Muscle layer of colon (tissue), 2 donors: ENCODE data around the gene SF3A2.

Experiments used
- H3K27ac ChIP-seq: one replicate; pipeline ENCODE4 v1.7.0; 2013; ENCODE audit warnings: low read depth, mild to moderate bottlenecking, low read length, moderate library complexity
- H3K27me3 ChIP-seq, 2 donors: one replicate each; pipeline ENCODE4 v1.7.0; 2013; ENCODE audit warnings: low read length in 2 of 2, mild to moderate bottlenecking in 2 of 2; ENCODE audit not compliant: insufficient read depth in 2 of 2, control insufficient read depth in 1 of 2
- H3K36me3 ChIP-seq: one replicate; pipeline ENCODE4 v1.7.0; 2013; ENCODE audit warnings: mild to moderate bottlenecking, low read length; ENCODE audit not compliant: insufficient read depth
- H3K4me1 ChIP-seq: one replicate; pipeline ENCODE4 v1.7.0; 2013; ENCODE audit warnings: mild to moderate bottlenecking, low read length; ENCODE audit not compliant: insufficient read depth
- H3K4me3 ChIP-seq, 2 donors: one replicate each; pipeline ENCODE4 v1.7.0; 2013; ENCODE audit warnings: low read length in 2 of 2, low read depth in 1 of 2, mild to moderate bottlenecking in 1 of 2, moderate library complexity in 1 of 2
- H3K9ac ChIP-seq: one replicate; pipeline ENCODE4 v1.7.0; 2013; ENCODE audit warnings: low read length
- H3K9me3 ChIP-seq: one replicate; pipeline ENCODE4 v1.7.0; 2013; ENCODE audit warnings: mild to moderate bottlenecking, low read length
- donor health status: abdominal sarcoma.
- donor health status: Adenocarcinoma of cecum.

SF3A2 gene

GRCh38 chr19:2209408-2209807 lies 27.2 kb upstream of the SF3A2 start:
- H3K9ac ChIP-seq: no peak overlapping the region
- no peak overlapping the region for H3K4me3 ChIP-seq
- H3K27ac ChIP-seq: no peak overlapping the region
- H3K27me3 ChIP-seq: no peaks in the 10 kb centered on the region
- H3K9me3 ChIP-seq: no peaks in the 10 kb centered on the region
- peaks cover 44% of the 10 kb centered on the region for H3K36me3 ChIP-seq
- peaks cover 10% of the 10 kb centered on the region for H3K4me1 ChIP-seq

- Histone ChIP-seq H3K9me3 (no peaks in the 10 kb centered on the region), H3K9ac (no peak overlapping the region), H3K27me3 (no peaks in the 10 kb centered on the region), H3K36me3 (peaks cover 44% of the 10 kb centered on the region), H3K4me1 (peaks cover 10% of the 10 kb centered on the region), H3K4me3 (no peak overlapping the region), H3K27ac (no peak overlapping the region)
Measured at GRCh38 chr19:2210206-2210605, 26.4 kb upstream of the SF3A2 start.

- Histone ChIP-seq H3K36me3 (peaks cover 50% of the 10 kb centered on the region), H3K9ac (no peak overlapping the region), H3K9me3 (no peaks in the 10 kb centered on the region), H3K4me1 (peaks cover 10% of the 10 kb centered on the region), H3K27me3 (no peaks in the 10 kb centered on the region), H3K27ac (no peak overlapping the region), H3K4me3 (no peak overlapping the region)
Measured at GRCh38 chr19:2210987-2211740, 25.5 kb upstream of the SF3A2 start.

GRCh38 chr19:2212861-2213711 lies 23.5 kb upstream of the SF3A2 start:
- peaks cover 44% of the 10 kb centered on the region for H3K36me3 ChIP-seq
- H3K9me3 ChIP-seq: no peaks in the 10 kb centered on the region
- no peak overlapping the region for H3K9ac ChIP-seq
- H3K4me3 ChIP-seq: no peak overlapping the region
- H3K27me3 ChIP-seq: no peaks in the 10 kb centered on the region
- H3K4me1 ChIP-seq: peaks cover 8% of the 10 kb centered on the region
- no peak overlapping the region for H3K27ac ChIP-seq

- Histone ChIP-seq H3K4me1 (peaks cover under 1% of the 10 kb centered on the region), H3K9me3 (no peaks in the 10 kb centered on the region), H3K27ac (no peak overlapping the region), H3K36me3 (peaks cover 44% of the 10 kb centered on the region), H3K4me3 (no peak overlapping the region), H3K27me3 (no peaks in the 10 kb centered on the region), H3K9ac (no peak overlapping the region)
Measured at GRCh38 chr19:2213799-2214198, 22.8 kb upstream of the SF3A2 start.

GRCh38 chr19:2214251-2214650 lies 22.4 kb upstream of the SF3A2 start:
- Histone ChIP-seq H3K36me3 (peaks cover 45% of the 10 kb centered on the region), H3K27me3 (no peaks in the 10 kb centered on the region), H3K9me3 (no peaks in the 10 kb centered on the region), H3K9ac (no peak overlapping the region), H3K4me1 (no peaks in the 10 kb centered on the region), H3K27ac (no peak overlapping the region), H3K4me3 (no peak overlapping the region)

- H3K27ac ChIP-seq: no peak overlapping the region
- H3K27me3 ChIP-seq: no peaks in the 10 kb centered on the region
- no peaks in the 10 kb centered on the region for H3K4me1 ChIP-seq
- peaks cover 53% of the 10 kb centered on the region for H3K36me3 ChIP-seq
- no peak overlapping the region for H3K9ac ChIP-seq
- no peaks in the 10 kb centered on the region for H3K9me3 ChIP-seq
- no peak overlapping the region for H3K4me3 ChIP-seq
Measured at GRCh38 chr19:2215281-2215751, 21.3 kb upstream of the SF3A2 start.

GRCh38 chr19:2216361-2217225 lies 20.0 kb upstream of the SF3A2 start:
- H3K9ac ChIP-seq: no peak overlapping the region
- peaks cover 49% of the 10 kb centered on the region for H3K36me3 ChIP-seq

GRCh38 chr19:2217591-2217990 lies 19.0 kb upstream of the SF3A2 start:
- H3K27me3 ChIP-seq: no peaks in the 10 kb centered on the region
- H3K27ac ChIP-seq: no peak overlapping the region
- no peaks in the 10 kb centered on the region for H3K9me3 ChIP-seq
- peaks cover 39% of the 10 kb centered on the region for H3K36me3 ChIP-seq
- H3K4me3 ChIP-seq: no peak overlapping the region
- H3K4me1 ChIP-seq: no peaks in the 10 kb centered on the region
- H3K9ac ChIP-seq: no peak overlapping the region

More at GRCh38 chr19:2216361-2217225, 20.0 kb upstream of the SF3A2 start:
- no peaks in the 10 kb centered on the region for H3K9me3 ChIP-seq
- no peaks in the 10 kb centered on the region for H3K4me1 ChIP-seq
- no peaks in the 10 kb centered on the region for H3K27me3 ChIP-seq
- no peak overlapping the region for H3K4me3 ChIP-seq
- no peak overlapping the region for H3K27ac ChIP-seq

GRCh38 chr19:2219726-2220125 lies 16.9 kb upstream of the SF3A2 start:
- no peaks in the 10 kb centered on the region for H3K27me3 ChIP-seq
- no peak overlapping the region for H3K27ac ChIP-seq
- H3K4me1 ChIP-seq: no peaks in the 10 kb centered on the region
- peaks cover 31% of the 10 kb centered on the region for H3K36me3 ChIP-seq
- no peak overlapping the region for H3K9ac ChIP-seq
- H3K9me3 ChIP-seq: no peaks in the 10 kb centered on the region
- no peak overlapping the region for H3K4me3 ChIP-seq

GRCh38 chr19:2221250-2221831 lies 15.3 kb upstream of the SF3A2 start:
- Histone ChIP-seq H3K9me3 (no peaks in the 10 kb centered on the region), H3K27ac (no peak overlapping the region), H3K9ac (no peak overlapping the region), H3K4me3 (no peak overlapping the region), H3K36me3 (peaks cover 31% of the 10 kb centered on the region), H3K27me3 (no peaks in the 10 kb centered on the region), H3K4me1 (no peaks in the 10 kb centered on the region)
